SU-DHL-6 (cell line): ENCODE data around the gene PCK2.

Source experiments
- H2AFZ ChIP-seq: fragments of 200-600 bp; sonication (generic); 2 replicates; pipeline ENCODE4 v1.6.1; 2014; ENCODE audit warnings: low read depth, mild to moderate bottlenecking, moderate library complexity, mixed read lengths, antibody characterized with exemption, low read length; ENCODE audit not compliant: severe bottlenecking
- H3F3A ChIP-seq: fragments of 200-600 bp; shearing (Covaris generic); 2 replicates; pipeline ENCODE4 v1.6.0; 2016; ENCODE audit warnings: antibody characterized with exemption, mild to moderate bottlenecking; ENCODE audit not compliant: insufficient read depth
- H3K27ac ChIP-seq: fragments of 200-600 bp; sonication (generic); 2 replicates; pipeline ENCODE4 v1.5.1; 2016; ENCODE audit warnings: low read depth, mild to moderate bottlenecking, low read length, moderate library complexity, mixed read lengths
- H3K27me3 ChIP-seq: fragments of 200-600 bp; sonication (generic), shearing (Covaris generic); 2 replicates; pipeline ENCODE4 v1.6.0; 2014; ENCODE audit warnings: mild to moderate bottlenecking, low read length
- H3K36me3 ChIP-seq: fragments of 200-600 bp; sonication (generic); 2 replicates; pipeline ENCODE4 v1.6.1; 2014; ENCODE audit warnings: mild to moderate bottlenecking, low read length, mixed read lengths
- H3K4me2 ChIP-seq: fragments of 300-600, 200-600 bp; shearing (Covaris generic), sonication (generic); 2 replicates; pipeline ENCODE4 v1.6.0; 2014; ENCODE audit warnings: low read length, low read depth, mild to moderate bottlenecking; ENCODE audit not compliant: poor library complexity, severe bottlenecking
- H3K4me3 ChIP-seq: fragments of 200-600 bp; sonication (generic); 2 replicates; pipeline ENCODE4 v1.5.1; 2014; ENCODE audit warnings: antibody characterized with exemption, low read length, mild to moderate bottlenecking, mixed read lengths; ENCODE audit not compliant: insufficient read depth, poor library complexity, severe bottlenecking
- H3K79me2 ChIP-seq: fragments of 200-600 bp; sonication (generic); 2 replicates; pipeline ENCODE4 v1.6.1; 2014; ENCODE audit warnings: mild to moderate bottlenecking, low read length, moderate library complexity; ENCODE audit not compliant: insufficient read depth
- H3K9ac ChIP-seq: fragments of 200-600 bp; sonication (generic); 2 replicates; pipeline ENCODE4 v1.7.0; 2014; ENCODE audit warnings: mild to moderate bottlenecking, low read length
- H3K9me2 ChIP-seq: fragments of 200-600 bp; sonication (generic); replicated peaks from 2 replicates; pipeline ENCODE4 v1.6.1; 2014; ENCODE audit warnings: low read length; ENCODE audit not compliant: insufficient read depth
- H3K9me3 ChIP-seq: fragments of 200-600 bp; sonication (generic); 2 replicates; pipeline ENCODE4 v1.6.1; 2014; ENCODE audit warnings: low read length, mixed read lengths; ENCODE audit not compliant: insufficient read depth
- H4K20me1 ChIP-seq: fragments of 200-600 bp; sonication (generic); 2 replicates; pipeline ENCODE4 v1.6.1; 2014; ENCODE audit warnings: low read depth, mild to moderate bottlenecking, antibody characterized with exemption, low read length, moderate library complexity, mixed read lengths
- EZH2phosphoT487 ChIP-seq: fragments of 200-600 bp; sonication (generic), shearing (Covaris generic); conservative IDR thresholded peaks from 2 replicates; pipeline ENCODE4 v1.6.1; 2018; ENCODE audit warnings: mild to moderate bottlenecking, antibody characterized with exemption, low read length, moderate library complexity, mixed read lengths
- TF ChIP-seq, protein P1 (sequence below): fragments of 200-600 bp; sonication (generic); IDR thresholded peaks from one replicate; pipeline ENCODE4 v1.5.1; 2017; ENCODE audit warnings: antibody characterized with exemption, mild to moderate bottlenecking, low read length, moderate library complexity; ENCODE audit not compliant: insufficient read depth, poor library complexity, severe bottlenecking

The PCK2 gene

DNA sequence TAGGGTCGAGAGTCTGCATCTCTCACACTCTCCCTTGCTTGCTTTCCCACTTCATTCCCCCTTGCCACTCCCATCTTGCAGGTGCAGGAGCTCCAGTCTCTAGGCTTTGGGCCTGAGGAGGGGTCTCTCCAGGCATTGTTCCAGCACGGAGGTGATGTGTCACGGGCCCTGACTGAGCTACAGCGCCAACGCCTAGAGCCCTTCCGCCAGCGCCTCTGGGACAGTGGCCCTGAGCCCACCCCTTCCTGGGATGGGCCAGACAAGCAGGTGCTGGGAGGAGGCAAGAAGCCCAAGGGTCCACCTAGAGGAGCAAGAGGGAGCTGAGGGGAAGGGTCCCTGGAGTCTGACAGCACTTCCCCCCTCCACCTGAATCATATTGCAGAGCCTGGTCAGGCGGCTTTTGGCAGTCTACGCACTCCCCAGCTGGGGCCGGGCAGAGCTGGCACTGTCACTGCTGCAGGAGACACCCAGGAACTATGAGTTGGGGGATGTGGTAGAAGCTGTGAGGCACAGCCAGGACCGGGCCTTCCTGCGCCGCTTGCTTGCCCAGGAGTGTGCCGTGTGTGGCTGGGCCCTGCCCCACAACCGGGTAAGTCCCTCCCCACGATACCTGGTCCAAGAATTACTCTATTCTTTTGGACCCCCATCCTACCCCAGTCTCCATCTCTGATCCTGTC, 57.4 kb downstream of the PCK2 start:
- H3K9ac ChIP-seq = no peak overlapping the region
- H3K9me3 ChIP-seq = no peaks in the 10 kb centered on the region
- no peak overlapping the region for H3K4me3 ChIP-seq
- TF ChIP-seq, protein P1, sequence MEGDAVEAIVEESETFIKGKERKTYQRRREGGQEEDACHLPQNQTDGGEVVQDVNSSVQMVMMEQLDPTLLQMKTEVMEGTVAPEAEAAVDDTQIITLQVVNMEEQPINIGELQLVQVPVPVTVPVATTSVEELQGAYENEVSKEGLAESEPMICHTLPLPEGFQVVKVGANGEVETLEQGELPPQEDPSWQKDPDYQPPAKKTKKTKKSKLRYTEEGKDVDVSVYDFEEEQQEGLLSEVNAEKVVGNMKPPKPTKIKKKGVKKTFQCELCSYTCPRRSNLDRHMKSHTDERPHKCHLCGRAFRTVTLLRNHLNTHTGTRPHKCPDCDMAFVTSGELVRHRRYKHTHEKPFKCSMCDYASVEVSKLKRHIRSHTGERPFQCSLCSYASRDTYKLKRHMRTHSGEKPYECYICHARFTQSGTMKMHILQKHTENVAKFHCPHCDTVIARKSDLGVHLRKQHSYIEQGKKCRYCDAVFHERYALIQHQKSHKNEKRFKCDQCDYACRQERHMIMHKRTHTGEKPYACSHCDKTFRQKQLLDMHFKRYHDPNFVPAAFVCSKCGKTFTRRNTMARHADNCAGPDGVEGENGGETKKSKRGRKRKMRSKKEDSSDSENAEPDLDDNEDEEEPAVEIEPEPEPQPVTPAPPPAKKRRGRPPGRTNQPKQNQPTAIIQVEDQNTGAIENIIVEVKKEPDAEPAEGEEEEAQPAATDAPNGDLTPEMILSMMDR = no peak
- no peak for TF ChIP-seq EZH2phosphoT487
- no peaks in the 10 kb centered on the region for H3K9me2 ChIP-seq
- H3K27ac ChIP-seq = no peak overlapping the region
- H4K20me1 ChIP-seq = no peaks in the 10 kb centered on the region
- H3K27me3 ChIP-seq = no peaks in the 10 kb centered on the region
- 0 out of 2 replicates have a peak, but pooled peaks cover 3% of the 10 kb centered on the region for H3F3A ChIP-seq
- H3K4me2 ChIP-seq = no peak overlapping the region
- no peak overlapping the region for H2AFZ ChIP-seq
- peaks cover 14% of the 10 kb centered on the region for H3K79me2 ChIP-seq
- H3K36me3 ChIP-seq = no peaks in the 10 kb centered on the region
